Skeletal muscle tissue (tissue), 4 donors: ENCODE results near the gene CATSPERD. TPM values are rescaled to one million over a fixed set of nuclear protein-coding genes. Genes with fewer than 3 reads are reported as not detected.
"Not testable (repeated sequence)": the region's sequence is repeated elsewhere in the genome, so short reads cannot be mapped to it uniquely, and the experiment has no call there.

Experiments
- H3K27ac ChIP-seq: one replicate; pipeline ENCODE4 v1.7.0; 2013; ENCODE audit warnings: mild to moderate bottlenecking, low read depth, low read length, inconsistent platforms
- H3K27me3 ChIP-seq, 3 donors: one replicate each; pipeline ENCODE4 v1.7.0; 2013; ENCODE audit warnings: low read length in 3 of 3; ENCODE audit not compliant: control insufficient read depth in 3 of 3, insufficient read depth in 3 of 3
- H3K36me3 ChIP-seq, 3 donors: one replicate each; pipeline ENCODE4 v1.7.0; 2013; ENCODE audit warnings: low read length in 3 of 3; ENCODE audit not compliant: control insufficient read depth in 3 of 3, insufficient read depth in 3 of 3
- H3K4me1 ChIP-seq, 3 donors: one replicate each; pipeline ENCODE4 v1.7.0; 2013; ENCODE audit warnings: low read length in 3 of 3, mild to moderate bottlenecking in 3 of 3; ENCODE audit not compliant: control insufficient read depth in 3 of 3, insufficient read depth in 3 of 3
- H3K4me3 ChIP-seq, 3 donors: one replicate each; pipeline ENCODE4 v1.7.0; 2013; ENCODE audit warnings: low read length in 3 of 3
- H3K9ac ChIP-seq, 3 donors: one replicate each; pipeline ENCODE4 v1.7.0; 2013; ENCODE audit warnings: low read length in 3 of 3, mild to moderate bottlenecking in 3 of 3, moderate library complexity in 2 of 3, low read depth in 1 of 3
- H3K9me3 ChIP-seq, 3 donors: one replicate each; pipeline ENCODE4 v1.7.0; 2013; ENCODE audit warnings: low read length in 3 of 3; ENCODE audit not compliant: control insufficient read depth in 3 of 3
- total RNA-seq: library from RNA; depleted of rRNA; stranded (reverse); fragments of >200 nt; gene quantifications from one replicate; pipeline ENCODE4 v1.2.3, GENCODE V29; 2014
- donor health status: Osteomylitis.

Gene CATSPERD
- total RNA-seq, 1 donor from 2014 or later = not detected

DNA sequence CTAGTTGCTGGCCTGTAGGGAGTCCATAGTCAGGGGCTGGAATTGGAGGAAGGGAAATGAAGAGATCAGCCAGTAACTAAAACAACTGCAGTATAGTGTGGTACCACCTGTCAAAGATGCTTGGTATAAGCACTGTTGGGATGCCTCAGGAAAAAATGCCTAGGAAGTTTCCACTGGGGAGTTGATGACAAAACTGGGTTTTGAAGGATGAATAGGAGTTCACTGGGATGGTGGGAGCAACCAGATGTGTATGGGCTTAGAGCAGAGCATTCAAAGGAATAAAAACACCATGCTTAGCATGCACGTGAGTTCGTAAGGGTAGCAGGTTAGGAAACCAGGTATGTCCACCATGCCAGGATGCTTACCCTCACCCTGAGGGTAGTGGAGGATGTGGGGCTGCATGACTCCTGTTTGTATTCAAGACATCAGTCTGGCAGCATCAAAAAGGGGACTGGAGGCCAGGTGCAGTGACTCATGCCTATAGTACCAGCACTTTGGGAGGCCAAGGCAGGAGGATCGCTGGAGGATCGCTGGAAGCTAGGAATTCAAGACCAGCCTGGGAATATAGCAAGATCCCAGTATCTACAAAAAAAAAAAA is 7.1 kb downstream of the CATSPERD start:
- Histone ChIP-seq H3K27me3 (peaks cover 0 to 4% (median 2%) of the 10 kb centered on the region in 3 donors), H3K9ac (peak overlapping the region in 1 of 3 donors; percentile 8), H3K9me3 (no peaks in the 10 kb centered on the region), H3K4me3 (no peak overlapping the region), H3K36me3 (no peaks in the 10 kb centered on the region), H3K27ac (no peak overlapping the region), H3K4me1 (no peaks in the 10 kb centered on the region)

DNA sequence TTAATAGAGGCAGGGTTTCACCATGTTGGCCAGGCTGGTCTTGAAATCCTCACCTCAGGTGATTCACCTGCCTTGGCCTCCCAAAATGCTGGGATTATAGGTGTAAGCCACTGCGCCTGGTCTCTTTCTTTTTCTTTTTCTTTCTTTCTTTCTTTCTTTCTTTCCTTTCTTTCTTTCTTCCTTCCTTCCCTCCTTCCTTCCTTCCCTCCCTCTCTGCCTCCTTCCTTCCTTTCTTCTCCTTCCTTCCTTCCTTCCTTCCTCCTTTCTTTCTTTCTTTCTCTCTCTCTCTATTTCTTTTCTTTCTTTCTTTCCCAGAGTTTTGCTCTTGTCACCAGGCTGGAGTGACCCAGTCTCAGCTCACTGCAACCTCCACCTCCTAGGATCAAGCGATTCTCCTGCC is 12.7 kb downstream of the CATSPERD start:
- H3K27me3 ChIP-seq, H3K4me3 ChIP-seq: not testable (repeated sequence)

DNA sequence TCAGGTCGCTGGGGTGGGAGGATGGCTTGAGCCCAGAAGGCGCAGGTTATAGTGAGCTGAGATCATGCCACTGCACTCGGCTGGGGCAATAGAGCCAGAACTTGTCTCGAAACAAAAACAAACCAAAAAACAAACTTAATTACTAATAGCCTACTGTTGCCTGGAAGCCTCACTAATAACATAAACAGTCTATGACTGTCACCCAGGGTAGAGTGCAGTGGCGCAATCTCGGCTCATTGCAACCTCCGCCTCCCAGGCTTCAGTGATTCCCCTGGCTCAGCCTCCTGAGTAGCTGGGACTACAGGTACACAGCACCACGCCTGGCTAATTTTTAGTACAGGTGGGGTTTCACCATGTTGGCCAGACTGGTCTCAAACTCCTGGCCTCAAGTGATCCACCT is 18.0 kb downstream of the CATSPERD start:
- H3K4me3 ChIP-seq = no peak overlapping the region
- H3K9me3 ChIP-seq = no peaks in the 10 kb centered on the region
- no peaks in the 10 kb centered on the region for H3K4me1 ChIP-seq
- H3K27me3 ChIP-seq = peaks cover 0 to 6% (median 0%) of the 10 kb centered on the region in 3 donors
- H3K27ac ChIP-seq = no peak overlapping the region
- no peak overlapping the region for H3K9ac ChIP-seq
- no peaks in the 10 kb centered on the region for H3K36me3 ChIP-seq

More for the DNA sequence above, 12.7 kb downstream of the CATSPERD start:
- H3K27ac ChIP-seq, H3K9ac ChIP-seq, H3K9me3 ChIP-seq, H3K4me1 ChIP-seq, H3K36me3 ChIP-seq: not testable (repeated sequence)

DNA sequence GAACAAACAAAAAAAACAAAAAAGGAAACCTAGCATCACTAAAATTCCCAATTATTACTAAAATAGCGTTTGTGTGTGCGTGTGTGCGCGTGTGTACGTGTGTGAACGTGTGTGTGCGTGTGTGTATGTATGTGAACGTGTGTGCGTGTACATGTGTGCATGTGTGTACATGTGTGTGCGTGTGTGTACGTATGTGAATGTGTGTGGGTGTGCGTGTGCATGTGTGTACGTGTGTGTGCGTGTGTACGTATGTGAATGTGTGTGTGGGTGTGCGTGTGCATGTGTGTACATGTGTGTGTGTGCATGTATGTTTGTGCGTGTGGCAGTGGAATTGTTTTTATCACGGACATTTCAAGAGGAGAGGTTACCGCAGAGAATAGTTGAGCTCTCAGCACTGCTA is 21.6 kb downstream of the CATSPERD start:
- Histone ChIP-seq H3K9me3 (no peaks in the 10 kb centered on the region), H3K4me1 (no peaks in the 10 kb centered on the region), H3K36me3 (no peaks in the 10 kb centered on the region), H3K9ac (no peak overlapping the region), H3K4me3 (no peak overlapping the region), H3K27me3 (peaks cover 2 to 6% (median 4%) of the 10 kb centered on the region in 3 donors), H3K27ac (no peak overlapping the region)

DNA sequence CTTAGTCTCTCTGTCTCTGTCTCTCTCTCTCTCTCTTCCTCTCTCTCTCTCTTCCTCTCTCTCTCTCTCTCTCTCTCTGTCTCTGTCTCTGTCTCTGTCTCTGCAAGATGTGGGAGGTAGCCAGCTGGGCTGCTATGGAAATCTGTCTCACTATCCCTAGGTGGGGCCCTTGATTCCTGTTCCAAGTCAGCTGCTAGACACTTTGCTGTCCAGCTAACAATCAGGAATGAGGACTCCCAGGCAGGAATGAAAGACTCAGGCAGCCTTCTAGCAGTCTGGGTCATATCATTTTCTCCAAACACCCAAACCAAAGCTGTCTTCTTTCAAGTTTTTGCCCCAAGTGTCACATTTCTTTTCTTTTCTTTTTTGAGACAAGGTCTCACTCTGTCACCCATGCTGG is 23.2 kb downstream of the CATSPERD start:
- H3K4me1 ChIP-seq = no peaks in the 10 kb centered on the region
- peaks cover 2 to 9% (median 4%) of the 10 kb centered on the region in 3 donors for H3K27me3 ChIP-seq
- no peak overlapping the region for H3K27ac ChIP-seq
- no peaks in the 10 kb centered on the region for H3K9me3 ChIP-seq
- no peak overlapping the region for H3K9ac ChIP-seq
- no peak overlapping the region for H3K4me3 ChIP-seq
- H3K36me3 ChIP-seq = no peaks in the 10 kb centered on the region

DNA sequence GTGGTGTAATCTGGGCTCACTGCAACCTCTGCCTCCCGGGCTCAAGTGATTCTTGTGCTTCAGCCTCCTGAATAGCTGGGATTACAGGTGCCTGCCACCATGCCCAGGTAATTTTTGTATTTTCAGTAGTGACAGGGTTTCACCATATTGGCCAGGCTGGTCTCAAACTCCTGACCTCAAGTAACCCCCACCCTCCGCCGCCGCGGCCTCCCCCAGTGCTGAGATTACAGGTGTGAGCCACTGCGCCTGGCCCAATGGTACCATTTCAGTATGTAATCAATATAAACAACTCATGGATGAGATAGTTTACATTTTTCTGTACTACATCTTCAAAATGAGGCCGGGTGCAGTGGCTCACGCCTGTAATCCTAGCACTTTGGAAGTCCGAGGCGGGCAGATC is 24.6 kb downstream of the CATSPERD start:
- H3K4me3 ChIP-seq, H3K27ac ChIP-seq, H3K9ac ChIP-seq, H3K9me3 ChIP-seq, H3K27me3 ChIP-seq, H3K4me1 ChIP-seq, H3K36me3 ChIP-seq: not testable (repeated sequence)

DNA sequence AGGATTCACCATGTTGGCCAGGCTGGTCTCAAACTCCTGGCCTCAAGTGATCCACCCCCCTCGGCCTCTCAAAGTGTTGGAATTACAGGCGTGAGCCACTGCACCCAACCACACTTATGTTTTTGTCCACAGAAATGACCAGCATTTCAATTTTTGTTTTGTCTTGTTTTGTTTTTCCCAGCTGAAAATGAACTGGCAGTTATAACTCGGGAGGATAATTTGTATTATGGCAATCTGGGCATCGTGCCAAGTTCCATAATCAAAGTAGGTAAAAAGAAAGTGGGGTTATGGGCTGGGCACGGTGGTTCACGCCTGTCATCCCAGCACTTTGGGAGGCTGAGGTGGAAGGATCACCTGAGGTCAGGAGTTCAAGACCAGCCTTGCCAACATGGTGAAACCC is 28.5 kb downstream of the CATSPERD start:
- not testable (repeated sequence) for H3K4me1 ChIP-seq, H3K4me3 ChIP-seq, H3K36me3 ChIP-seq, H3K9ac ChIP-seq, H3K9me3 ChIP-seq, H3K27ac ChIP-seq, H3K27me3 ChIP-seq

DNA sequence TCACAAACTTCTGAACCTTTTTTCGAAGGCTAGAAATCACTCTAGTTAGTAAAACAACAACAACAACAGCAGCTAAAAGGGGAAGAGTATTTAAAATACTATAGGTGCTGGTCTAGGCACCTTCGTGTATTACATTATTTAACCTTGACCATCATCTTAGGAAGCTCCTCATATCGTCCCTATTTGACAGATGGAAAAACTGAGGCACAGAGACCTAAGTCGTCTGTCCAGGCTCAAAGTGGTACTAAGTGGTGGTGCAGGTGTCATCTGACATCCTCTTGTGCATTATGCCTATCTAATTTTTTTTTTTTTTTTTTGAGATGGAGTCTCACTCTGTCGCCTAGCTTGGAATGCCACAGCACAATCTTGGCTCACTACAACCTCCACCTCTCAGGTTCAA is 29.1 kb downstream of the CATSPERD start:
- Histone ChIP-seq H3K9me3 (no peaks in the 10 kb centered on the region), H3K9ac (no peak overlapping the region), H3K4me1 (no peaks in the 10 kb centered on the region), H3K27me3 (peaks cover 2 to 10% (median 4%) of the 10 kb centered on the region in 3 donors), H3K4me3 (no peak overlapping the region), H3K27ac (no peak overlapping the region), H3K36me3 (no peaks in the 10 kb centered on the region)

DNA sequence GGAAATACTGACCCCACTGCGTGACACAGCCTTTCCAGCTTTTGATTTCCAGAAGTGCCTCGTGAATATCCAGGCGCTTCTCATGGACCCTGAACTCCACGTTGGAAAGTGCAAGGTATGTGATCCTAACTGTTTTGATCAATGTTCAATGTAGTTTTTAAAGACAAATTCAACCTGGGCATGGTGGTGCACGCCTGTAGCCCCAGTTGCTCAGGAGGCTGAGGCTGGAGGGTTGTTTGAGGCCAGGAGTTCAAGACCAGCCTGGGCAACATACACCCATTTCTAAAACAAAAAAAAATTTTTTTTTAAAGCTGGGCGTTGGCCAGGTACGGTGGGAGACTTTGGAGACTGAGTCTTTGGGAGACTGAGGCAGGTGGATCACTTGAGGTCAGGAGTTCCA is 31.3 kb downstream of the CATSPERD start:
- Histone ChIP-seq H3K9ac (no peak overlapping the region), H3K9me3 (no peaks in the 10 kb centered on the region), H3K36me3 (no peaks in the 10 kb centered on the region), H3K4me3 (no peak overlapping the region), H3K27ac (no peak overlapping the region), H3K27me3 (peaks cover 0 to 10% (median 1%) of the 10 kb centered on the region in 3 donors), H3K4me1 (no peaks in the 10 kb centered on the region)

DNA sequence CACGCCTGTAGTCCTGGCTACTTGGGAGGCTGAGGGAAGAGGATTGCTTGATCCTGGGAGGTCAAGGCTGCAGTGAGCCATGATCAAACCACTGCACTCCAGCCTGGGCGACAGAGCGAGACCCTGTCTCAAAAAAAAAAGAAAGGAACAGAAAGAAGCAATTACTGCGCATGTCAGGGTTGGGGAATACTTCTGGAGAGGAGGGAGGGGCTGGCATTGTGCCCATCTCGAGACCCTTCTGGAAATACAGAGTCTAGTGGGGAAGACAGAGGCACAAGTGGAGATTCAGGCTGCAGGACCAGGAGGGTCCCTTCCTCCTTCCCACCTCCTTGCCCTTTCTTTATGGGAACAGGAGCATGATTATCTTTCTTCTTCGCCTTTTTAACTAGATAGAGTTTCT is 33.3 kb downstream of the CATSPERD start:
- H3K9ac ChIP-seq = no peak overlapping the region
- no peaks in the 10 kb centered on the region for H3K4me1 ChIP-seq
- H3K27ac ChIP-seq = no peak overlapping the region
- H3K36me3 ChIP-seq = no peaks in the 10 kb centered on the region
- H3K27me3 ChIP-seq = peaks cover 4 to 10% (median 6%) of the 10 kb centered on the region in 3 donors
- H3K4me3 ChIP-seq = no peak overlapping the region
- H3K9me3 ChIP-seq = no peaks in the 10 kb centered on the region
